ENCODE data around the gene OR12D3. TPM values are rescaled to one million over a fixed set of nuclear protein-coding genes. Genes with fewer than 3 reads are reported as not detected.

Gene OR12D3
- total RNA-seq, 1 donor from 2014 or later = not detected

DNA sequence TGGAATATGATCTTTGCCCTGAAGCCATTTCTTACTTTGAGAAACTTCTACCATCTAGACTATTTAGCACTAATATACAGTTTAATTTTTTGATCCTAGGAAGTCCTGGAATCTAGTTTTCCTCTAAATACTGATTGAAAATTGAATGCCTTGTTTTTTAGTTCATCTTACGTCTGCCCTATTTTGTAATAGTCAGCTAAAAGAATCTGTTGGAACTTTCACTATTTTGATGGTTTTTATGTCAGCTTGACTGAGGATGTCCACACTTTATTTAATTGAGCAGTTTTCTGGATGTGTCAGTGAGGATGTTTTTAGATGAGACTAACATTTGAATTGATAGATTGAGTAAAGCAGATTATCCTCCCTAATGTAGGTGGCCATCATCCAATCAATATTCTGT lies 28.7 kb upstream of the OR12D3 start:
- Histone ChIP-seq H3K36me3 (no peaks in the 10 kb centered on the region), H3K4me1 (no peaks in the 10 kb centered on the region), H3K27ac (no peak overlapping the region), H3K4me3 (no peak overlapping the region), H3K27me3 (ENCODE audit: low read depth) (no peaks in the 10 kb centered on the region), H3K9me3 (no peaks in the 10 kb centered on the region)
- TF ChIP-seq, protein P1, sequence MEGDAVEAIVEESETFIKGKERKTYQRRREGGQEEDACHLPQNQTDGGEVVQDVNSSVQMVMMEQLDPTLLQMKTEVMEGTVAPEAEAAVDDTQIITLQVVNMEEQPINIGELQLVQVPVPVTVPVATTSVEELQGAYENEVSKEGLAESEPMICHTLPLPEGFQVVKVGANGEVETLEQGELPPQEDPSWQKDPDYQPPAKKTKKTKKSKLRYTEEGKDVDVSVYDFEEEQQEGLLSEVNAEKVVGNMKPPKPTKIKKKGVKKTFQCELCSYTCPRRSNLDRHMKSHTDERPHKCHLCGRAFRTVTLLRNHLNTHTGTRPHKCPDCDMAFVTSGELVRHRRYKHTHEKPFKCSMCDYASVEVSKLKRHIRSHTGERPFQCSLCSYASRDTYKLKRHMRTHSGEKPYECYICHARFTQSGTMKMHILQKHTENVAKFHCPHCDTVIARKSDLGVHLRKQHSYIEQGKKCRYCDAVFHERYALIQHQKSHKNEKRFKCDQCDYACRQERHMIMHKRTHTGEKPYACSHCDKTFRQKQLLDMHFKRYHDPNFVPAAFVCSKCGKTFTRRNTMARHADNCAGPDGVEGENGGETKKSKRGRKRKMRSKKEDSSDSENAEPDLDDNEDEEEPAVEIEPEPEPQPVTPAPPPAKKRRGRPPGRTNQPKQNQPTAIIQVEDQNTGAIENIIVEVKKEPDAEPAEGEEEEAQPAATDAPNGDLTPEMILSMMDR (IDR thresholded peaks at IDR 0.05) = no peak
- intact Hi-C loops (cut with DNase I) = no loop called here
- DNase-seq = no peak
- no peak for ATAC-seq

DNA sequence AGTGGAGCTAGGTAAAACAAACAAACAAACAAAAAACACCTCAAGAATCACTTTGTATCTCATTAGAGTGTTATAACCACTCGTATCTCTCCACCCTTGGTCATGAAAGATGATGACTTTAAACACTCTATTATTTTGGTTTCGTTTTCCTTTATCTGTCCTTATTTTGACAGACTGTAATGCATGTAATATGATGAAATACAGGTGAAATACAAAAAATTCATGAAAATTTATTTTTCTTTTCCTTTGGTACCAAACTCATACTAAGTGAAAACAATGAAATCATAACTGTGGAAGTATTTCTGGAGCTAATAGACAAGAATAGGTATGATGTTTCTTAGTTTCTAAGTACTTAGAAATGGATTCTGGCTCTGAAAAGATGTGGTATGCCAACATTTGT lies 24.4 kb upstream of the OR12D3 start:
- TF ChIP-seq, protein P1 (IDR thresholded peaks at IDR 0.05) = no peak
- Histone ChIP-seq H3K9me3 (no peaks in the 10 kb centered on the region), H3K27ac (no peak overlapping the region), H3K27me3 (ENCODE audit: low read depth) (no peaks in the 10 kb centered on the region), H3K4me3 (no peak overlapping the region), H3K36me3 (no peaks in the 10 kb centered on the region), H3K4me1 (no peaks in the 10 kb centered on the region)
- ATAC-seq (no peak), DNase-seq (no peak)
- intact Hi-C loops (cut with DNase I) = no loop called here

DNA sequence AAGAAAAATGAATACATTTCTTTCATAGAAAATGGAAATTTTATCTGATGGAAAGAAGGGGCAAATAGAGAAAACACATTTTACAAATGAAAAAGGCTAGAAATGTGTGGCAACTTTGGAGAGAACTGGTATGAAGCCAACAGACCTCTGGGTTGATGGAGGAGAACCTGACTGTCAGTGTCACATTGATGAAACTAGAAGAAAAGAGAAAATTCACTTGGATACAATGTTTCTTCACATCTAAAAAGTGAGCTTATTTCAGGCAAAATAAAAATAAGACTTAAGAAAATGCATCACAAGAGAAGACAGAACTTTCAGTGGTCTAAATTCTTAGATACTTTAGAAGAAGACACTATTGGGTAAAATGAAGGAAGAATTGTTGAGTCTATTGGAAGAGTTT lies 20.2 kb upstream of the OR12D3 start, which contains the start of gene OR12D2:
TSS of gene OR12D2 (plus strand) at position 301 of the 400 bp plus-strand sequence. CDS start 1,069 bp downstream, outside the sequence.
- no peaks in the 10 kb centered on the region for H3K36me3 ChIP-seq
- intact Hi-C loops (cut with DNase I) = no loop called here
- H3K4me3 ChIP-seq = no peak within 1 kb of the TSS
- H3K27ac ChIP-seq = no peak within 1 kb of the TSS
- no peaks in the 10 kb centered on the region for H3K27me3 ChIP-seq (ENCODE audit: low read depth)
- no peaks in the 10 kb centered on the region for H3K9me3 ChIP-seq
- no peaks in the 10 kb centered on the region for H3K4me1 ChIP-seq
- DNase-seq (no peak), ATAC-seq (no peak)
- TF ChIP-seq, protein P1 (IDR thresholded peaks at IDR 0.05) = no peak

DNA sequence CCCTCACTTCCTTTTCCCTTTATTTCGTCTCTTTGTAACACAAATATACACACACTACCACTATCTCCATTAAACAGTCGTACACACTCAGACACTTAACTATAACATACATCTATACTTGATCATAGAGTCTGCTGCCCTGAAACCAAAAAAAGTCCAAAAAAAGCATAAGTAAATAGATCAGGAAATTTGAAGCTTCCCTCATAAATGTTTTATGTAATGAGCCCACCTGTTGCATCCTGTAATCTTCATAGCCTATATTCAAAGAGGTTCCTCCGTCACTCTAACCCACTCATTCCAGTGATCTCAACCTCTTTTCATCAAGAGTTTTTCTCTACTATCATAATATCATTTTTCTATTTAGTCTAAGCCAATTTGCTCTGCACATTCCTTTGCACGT lies 13.4 kb upstream of the OR12D3 start:
- no peak overlapping the region for H3K27ac ChIP-seq
- no peaks in the 10 kb centered on the region for H3K36me3 ChIP-seq
- intact Hi-C loops (cut with DNase I) = no loop called here
- no peaks in the 10 kb centered on the region for H3K4me1 ChIP-seq
- no peak for ATAC-seq
- no peaks in the 10 kb centered on the region for H3K9me3 ChIP-seq
- DNase-seq = no peak
- no peaks in the 10 kb centered on the region for H3K27me3 ChIP-seq (ENCODE audit: low read depth)
- TF ChIP-seq, protein P1 (IDR thresholded peaks at IDR 0.05) = no peak
- H3K4me3 ChIP-seq = no peak overlapping the region

DNA sequence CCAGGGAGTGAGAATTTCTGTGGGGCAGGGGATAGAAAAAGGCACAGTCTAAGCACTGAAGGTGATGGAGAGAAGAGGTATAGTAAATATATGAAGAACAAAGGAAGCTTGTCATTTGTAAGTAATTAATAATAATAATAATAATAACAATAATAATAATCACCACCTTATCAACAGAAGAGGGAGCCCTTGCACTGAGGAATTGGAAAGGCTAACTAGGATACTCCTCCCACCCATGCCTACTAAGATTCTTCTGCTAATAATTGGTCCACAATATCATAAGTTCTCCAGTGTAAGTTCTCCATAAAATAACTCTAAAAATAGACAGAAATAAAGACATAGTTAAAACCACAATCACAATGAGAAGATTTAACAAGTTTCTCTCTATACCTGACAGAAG lies 912 bp upstream of the OR12D3 start:
- Histone ChIP-seq H3K9me3 (no peaks in the 10 kb centered on the region), H3K27me3 (ENCODE audit: low read depth) (no peaks in the 10 kb centered on the region), H3K4me3 (no peak overlapping the region), H3K36me3 (no peaks in the 10 kb centered on the region), H3K27ac (no peak overlapping the region), H3K4me1 (no peaks in the 10 kb centered on the region)
- intact Hi-C loops (cut with DNase I) = no loop called here
- TF ChIP-seq, protein P1 (IDR thresholded peaks at IDR 0.05) = no peak
- no peak for ATAC-seq
- DNase-seq = no peak

DNA sequence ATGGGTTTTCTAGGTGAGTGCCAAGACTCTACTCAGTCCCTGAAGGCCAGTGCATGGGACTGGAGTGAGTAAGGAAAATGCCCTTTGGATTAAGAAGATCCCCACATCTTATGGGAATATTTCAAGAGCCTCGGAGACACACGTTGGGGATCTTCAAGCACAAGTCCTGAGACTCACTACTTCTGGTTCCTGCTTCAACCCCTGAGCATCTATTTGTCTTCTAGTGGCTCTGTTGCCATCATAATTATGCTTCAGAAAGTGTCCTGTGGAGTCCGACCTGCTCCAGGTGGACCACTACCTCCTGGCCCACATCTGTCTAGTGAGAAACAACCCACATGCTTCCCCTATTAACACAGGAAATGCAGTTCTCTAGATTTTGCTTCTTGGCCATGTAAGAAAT lies 6.3 kb downstream of the OR12D3 start, which contains the start of gene OR5V1:
TSS of gene OR5V1 (minus strand) at position 101 of the 400 bp plus-strand sequence. CDS start 12,670 bp downstream, outside the sequence.
- H3K9me3 ChIP-seq = no peaks in the 10 kb centered on the region
- intact Hi-C loops (cut with DNase I) = no loop called here
- no peaks in the 10 kb centered on the region for H3K36me3 ChIP-seq
- no peak for ATAC-seq
- no peaks in the 10 kb centered on the region for H3K4me1 ChIP-seq
- no peak for DNase-seq
- TF ChIP-seq, protein P1 (IDR thresholded peaks at IDR 0.05) = no peak
- H3K27me3 ChIP-seq (ENCODE audit: low read depth) = no peaks in the 10 kb centered on the region
- H3K27ac ChIP-seq = no peak within 1 kb of the TSS
- no peak within 1 kb of the TSS for H3K4me3 ChIP-seq
